MM.1S (cell line): ENCODE results near the gene PGPEP1.

Experiments used
- DNase-seq: peaks from one replicate; pipeline ENCODE4 v3.0.0-alpha.2; 2015
- H2AFZ ChIP-seq: fragments of 300-600 bp; sonication (generic); 2 replicates; pipeline ENCODE4 v1.6.0; 2016; ENCODE audit warnings: antibody characterized with exemption, low read length
- H3F3A ChIP-seq: fragments of 300-600 bp; sonication (generic); 2 replicates; pipeline ENCODE4 v1.6.1; 2016; ENCODE audit warnings: mild to moderate bottlenecking, antibody characterized with exemption, low read length, moderate library complexity, mixed read lengths; ENCODE audit not compliant: insufficient read depth
- H3K27ac ChIP-seq: fragments of 300-600 bp; sonication (generic); 2 replicates; pipeline ENCODE4 v1.5.1; 2016; ENCODE audit warnings: mild to moderate bottlenecking, low read length
- H3K27me3 ChIP-seq: fragments of 300-600 bp; sonication (generic); replicated peaks from 2 replicates; pipeline ENCODE4 v1.6.0; 2016; ENCODE audit warnings: low read length; ENCODE audit not compliant: insufficient read depth
- H3K36me3 ChIP-seq: fragments of 300-600 bp; sonication (generic); replicated peaks from 2 replicates; pipeline ENCODE4 v1.6.1; 2016; ENCODE audit warnings: mild to moderate bottlenecking, low read length, mixed read lengths; ENCODE audit not compliant: insufficient read depth
- H3K4me1 ChIP-seq: fragments of 300-600 bp; sonication (generic); 2 replicates; pipeline ENCODE4 v1.6.1; 2016; ENCODE audit warnings: low read length, mixed read lengths
- H3K4me2 ChIP-seq: fragments of 300-600 bp; sonication (generic); 2 replicates; pipeline ENCODE4 v1.6.0; 2016; ENCODE audit warnings: low read depth, low read length
- H3K4me3 ChIP-seq: fragments of 300-600 bp; sonication (generic); 2 replicates; pipeline ENCODE4 v1.5.1; 2016; ENCODE audit warnings: low read length, mixed read lengths
- H3K79me2 ChIP-seq: fragments of 300-600 bp; sonication (generic); 2 replicates; pipeline ENCODE4 v1.6.1; 2016; ENCODE audit warnings: mixed run types, low read length, mixed read lengths
- H3K9ac ChIP-seq: fragments of 300-600 bp; sonication (generic); 2 replicates; pipeline ENCODE4 v1.6.1; 2016; ENCODE audit warnings: low read length, mixed read lengths
- H3K9me2 ChIP-seq: fragments of 300-600 bp; sonication (generic); replicated peaks from 2 replicates; pipeline ENCODE4 v1.6.1; 2016; ENCODE audit warnings: mild to moderate bottlenecking, low read length, mixed read lengths; ENCODE audit not compliant: insufficient read depth
- H3K9me3 ChIP-seq: fragments of 300-600 bp; sonication (generic); replicated peaks from 2 replicates; pipeline ENCODE4 v1.6.1; 2016; ENCODE audit warnings: mild to moderate bottlenecking, low read length, mixed read lengths; ENCODE audit not compliant: insufficient read depth
- H4K20me1 ChIP-seq: fragments of 300-600 bp; sonication (generic); 2 replicates; pipeline ENCODE4 v1.6.1; 2016; ENCODE audit warnings: mild to moderate bottlenecking, low read length, moderate library complexity, mixed read lengths; ENCODE audit not compliant: insufficient read depth
- EZH2 ChIP-seq: fragments of 300-600 bp; sonication (generic); optimal IDR thresholded peaks from 2 replicates; pipeline ENCODE3; 2017; ENCODE audit warnings: low read depth, mild to moderate bottlenecking, antibody characterized with exemption, low read length, mixed read lengths
- EZH2phosphoT487 ChIP-seq: fragments of 300-600 bp; sonication (generic); IDR thresholded peaks from 2 replicates; pipeline ENCODE4 v1.6.1; 2018; ENCODE audit warnings: antibody characterized with exemption, low read length
- TF ChIP-seq, protein P1 (sequence below): fragments of 300-600 bp; sonication (generic); IDR thresholded peaks from 2 replicates; pipeline ENCODE4 v1.5.1; 2016; ENCODE audit warnings: antibody characterized with exemption, low read length, mixed read lengths

PGPEP1 gene

GRCh38 chr19:18308051-18308947, 32.1 kb upstream of the PGPEP1 start:
- H3K9me2 ChIP-seq: no peaks in the 10 kb centered on the region
- H4K20me1 ChIP-seq: no peaks in the 10 kb centered on the region
- H3K4me2 ChIP-seq: no peak overlapping the region
- no peak overlapping the region for H2AFZ ChIP-seq
- no peaks in the 10 kb centered on the region for H3K27me3 ChIP-seq
- H3K27ac ChIP-seq: no peak overlapping the region
- H3K4me3 ChIP-seq: no peak overlapping the region
- peaks cover 44% of the 10 kb centered on the region for H3F3A ChIP-seq
- DNase-seq: no peak
- H3K4me1 ChIP-seq: peaks cover 18% of the 10 kb centered on the region
- H3K9ac ChIP-seq: no peak overlapping the region
- H3K36me3 ChIP-seq: no peaks in the 10 kb centered on the region
- H3K79me2 ChIP-seq: peaks cover 23% of the 10 kb centered on the region
- TF ChIP-seq, protein P1, sequence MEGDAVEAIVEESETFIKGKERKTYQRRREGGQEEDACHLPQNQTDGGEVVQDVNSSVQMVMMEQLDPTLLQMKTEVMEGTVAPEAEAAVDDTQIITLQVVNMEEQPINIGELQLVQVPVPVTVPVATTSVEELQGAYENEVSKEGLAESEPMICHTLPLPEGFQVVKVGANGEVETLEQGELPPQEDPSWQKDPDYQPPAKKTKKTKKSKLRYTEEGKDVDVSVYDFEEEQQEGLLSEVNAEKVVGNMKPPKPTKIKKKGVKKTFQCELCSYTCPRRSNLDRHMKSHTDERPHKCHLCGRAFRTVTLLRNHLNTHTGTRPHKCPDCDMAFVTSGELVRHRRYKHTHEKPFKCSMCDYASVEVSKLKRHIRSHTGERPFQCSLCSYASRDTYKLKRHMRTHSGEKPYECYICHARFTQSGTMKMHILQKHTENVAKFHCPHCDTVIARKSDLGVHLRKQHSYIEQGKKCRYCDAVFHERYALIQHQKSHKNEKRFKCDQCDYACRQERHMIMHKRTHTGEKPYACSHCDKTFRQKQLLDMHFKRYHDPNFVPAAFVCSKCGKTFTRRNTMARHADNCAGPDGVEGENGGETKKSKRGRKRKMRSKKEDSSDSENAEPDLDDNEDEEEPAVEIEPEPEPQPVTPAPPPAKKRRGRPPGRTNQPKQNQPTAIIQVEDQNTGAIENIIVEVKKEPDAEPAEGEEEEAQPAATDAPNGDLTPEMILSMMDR: no peak
- no peak for TF ChIP-seq EZH2
- no peak for TF ChIP-seq EZH2phosphoT487
- no peaks in the 10 kb centered on the region for H3K9me3 ChIP-seq

GRCh38 chr19:18308948-18309325, 31.5 kb upstream of the PGPEP1 start:
- peaks cover 37% of the 10 kb centered on the region for H3F3A ChIP-seq
- no peak overlapping the region for H3K4me2 ChIP-seq
- H3K4me1 ChIP-seq: peaks cover 18% of the 10 kb centered on the region
- no peak overlapping the region for H3K4me3 ChIP-seq
- H3K27me3 ChIP-seq: no peaks in the 10 kb centered on the region
- no peak overlapping the region for H3K27ac ChIP-seq
- no peaks in the 10 kb centered on the region for H3K9me2 ChIP-seq
- H4K20me1 ChIP-seq: no peaks in the 10 kb centered on the region
- no peak overlapping the region for H2AFZ ChIP-seq
- H3K36me3 ChIP-seq: no peaks in the 10 kb centered on the region
- H3K9me3 ChIP-seq: no peaks in the 10 kb centered on the region
- H3K79me2 ChIP-seq: peaks cover 26% of the 10 kb centered on the region
- TF ChIP-seq EZH2phosphoT487 (no peak), EZH2 (no peak)
- TF ChIP-seq, protein P1: no peak
- no peak for DNase-seq
- H3K9ac ChIP-seq: no peak overlapping the region

DNA sequence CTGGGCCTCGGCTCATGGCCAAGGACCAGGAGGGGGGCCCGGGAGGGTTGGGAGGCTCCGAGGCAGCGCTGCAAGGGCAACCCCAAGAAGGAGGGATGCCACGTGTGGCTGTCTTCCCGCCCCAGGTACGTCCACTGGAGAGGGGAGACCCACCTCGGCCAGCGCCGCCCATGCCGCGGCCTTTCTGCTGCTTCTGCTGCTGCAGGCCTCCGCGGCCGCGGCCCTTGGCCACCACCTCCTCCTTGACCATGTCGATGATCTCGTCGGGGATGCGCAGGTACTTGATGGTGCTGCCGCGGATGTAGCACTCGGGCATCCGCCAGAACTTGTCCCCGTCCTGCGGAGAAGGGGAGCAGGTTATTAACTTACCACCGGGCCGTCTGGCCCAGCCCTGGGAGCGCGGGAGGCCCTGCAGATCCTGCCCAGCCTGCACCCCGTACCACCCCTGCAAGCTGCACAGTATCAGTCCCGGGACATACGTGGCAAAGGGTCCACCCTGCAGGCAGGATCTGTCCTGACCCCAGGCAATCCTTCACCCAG, 30.8 kb upstream of the PGPEP1 start:
- no peak overlapping the region for H3K4me2 ChIP-seq
- H3K9ac ChIP-seq: no peak overlapping the region
- no peaks in the 10 kb centered on the region for H3K27me3 ChIP-seq
- no peak overlapping the region for H3K27ac ChIP-seq
- H3K9me2 ChIP-seq: no peaks in the 10 kb centered on the region
- no peaks in the 10 kb centered on the region for H3K9me3 ChIP-seq
- no peaks in the 10 kb centered on the region for H3K36me3 ChIP-seq
- DNase-seq: no peak
- H3F3A ChIP-seq: peaks cover 31% of the 10 kb centered on the region
- H3K4me3 ChIP-seq: no peak overlapping the region
- peaks cover 23% of the 10 kb centered on the region for H3K79me2 ChIP-seq
- no peak overlapping the region for H2AFZ ChIP-seq
- no peaks in the 10 kb centered on the region for H4K20me1 ChIP-seq
- TF ChIP-seq EZH2 (no peak), EZH2phosphoT487 (no peak)
- TF ChIP-seq, protein P1: no peak
- H3K4me1 ChIP-seq: peaks cover 18% of the 10 kb centered on the region
